ENCODE measurements around the gene PKP3.
"Not testable (repeated sequence)": the region's sequence is repeated elsewhere in the genome, so short reads cannot be mapped to it uniquely, and the experiment has no call there.

Gene PKP3

GRCh38 chr11:362642-363442, 31.2 kb upstream of the PKP3 start:
- DNase-seq (ENCODE audit: low read depth) = no peak

- not testable (repeated sequence) for DNase-seq (ENCODE audit: low read depth)
These were observed 30.6 kb upstream of the PKP3 start for GRCh38 chr11:363443-363805.

- peak; percentile 13 for DNase-seq (ENCODE audit: low read depth)
These were observed 29.9 kb upstream of the PKP3 start for GRCh38 chr11:363948-364761.

GRCh38 chr11:364991-365725, 28.9 kb upstream of the PKP3 start:
- DNase-seq (ENCODE audit: low read depth) = no peak

GRCh38 chr11:365831-366230, 28.2 kb upstream of the PKP3 start:
- DNase-seq (ENCODE audit: low read depth) = no peak

- DNase-seq (ENCODE audit: low read depth) = no peak
These were observed 26.0 kb upstream of the PKP3 start for GRCh38 chr11:367956-368413.

- DNase-seq (ENCODE audit: low read depth) = no peak
These were observed 25.3 kb upstream of the PKP3 start for GRCh38 chr11:368414-369335.

GRCh38 chr11:369336-370018, 24.5 kb upstream of the PKP3 start, which contains the start of gene B4GALNT4:
TSS of gene B4GALNT4 (plus strand) at chr11:369499. CDS start at chr11:369804, 305 bp downstream.
- no peak for DNase-seq (ENCODE audit: low read depth)

- no peak for DNase-seq (ENCODE audit: low read depth)
These were observed 23.7 kb upstream of the PKP3 start for GRCh38 chr11:370070-370941.

GRCh38 chr11:371051-371450, 23.0 kb upstream of the PKP3 start:
- no peak for DNase-seq (ENCODE audit: low read depth)

GRCh38 chr11:371716-372590, 22.1 kb upstream of the PKP3 start:
- DNase-seq (ENCODE audit: low read depth) = no peak

- DNase-seq (ENCODE audit: low read depth) = no peak
These were observed 20.9 kb upstream of the PKP3 start for GRCh38 chr11:372809-373715.

GRCh38 chr11:373716-374551, 20.1 kb upstream of the PKP3 start:
- DNase-seq (ENCODE audit: low read depth) = no peak

GRCh38 chr11:375065-376025, 18.7 kb upstream of the PKP3 start:
- DNase-seq (ENCODE audit: low read depth) = no peak

GRCh38 chr11:376531-377173, 17.4 kb upstream of the PKP3 start:
- no peak for DNase-seq (ENCODE audit: low read depth)

Data from HS-5 (cell line).